GM10847 (cell line): ENCODE measurements around the gene KRT84.

ENCODE experiments used
- POLR2A ChIP-seq: IDR thresholded peaks from 2 replicates; pipeline ENCODE4 v1.6.1; 2011; ENCODE audit not compliant: insufficient read length; ENCODE audit errors: extremely low read depth

Gene KRT84

DNA sequence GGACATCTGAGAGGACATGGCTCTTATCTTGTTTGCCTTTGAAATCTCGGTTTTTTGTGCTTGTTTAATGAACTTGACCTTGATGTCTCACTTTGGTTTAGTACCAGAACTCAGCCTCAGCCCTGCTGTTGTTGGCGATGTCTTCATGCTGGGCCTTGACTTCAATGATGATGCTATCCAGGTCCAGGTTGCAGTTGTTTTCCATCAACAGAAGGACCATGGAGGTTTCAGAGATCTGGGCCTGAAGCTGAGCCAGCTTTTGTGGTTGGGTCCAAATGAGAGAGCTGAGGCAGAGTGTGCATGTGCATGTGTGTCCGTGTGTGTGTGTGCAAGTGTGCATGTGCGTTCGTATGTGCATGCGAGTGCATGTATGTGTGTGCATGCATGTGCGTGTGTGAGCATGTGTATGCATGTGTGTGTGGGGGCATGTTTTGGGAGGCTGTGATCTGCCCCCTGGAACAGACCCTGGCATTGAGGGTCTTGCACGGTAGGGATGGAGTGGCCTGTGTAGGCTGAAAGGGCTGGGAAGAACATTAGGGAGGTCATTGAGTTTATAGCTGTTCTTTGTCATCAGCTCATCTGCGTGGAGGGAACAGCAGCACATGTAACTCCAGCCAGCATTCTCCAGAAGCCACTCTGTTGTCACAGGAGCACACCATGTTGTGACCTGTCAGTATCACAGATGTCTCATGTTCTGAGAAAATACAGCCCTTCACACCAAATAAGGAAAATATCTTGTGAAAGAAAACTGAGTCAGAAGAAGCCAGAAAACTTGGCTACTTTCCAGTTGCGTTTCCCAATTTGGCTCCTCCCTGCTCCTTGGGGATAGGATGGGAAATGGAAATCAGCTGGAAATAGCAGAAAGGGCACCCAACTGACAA, 30.7 kb upstream of the KRT84 start:
- no peak for TF ChIP-seq POLR2A

- no peak for TF ChIP-seq POLR2A
Observed at GRCh38 chr12:52414936-52415335, 29.5 kb upstream of the KRT84 start.

GRCh38 chr12:52413782-52414345, 28.4 kb upstream of the KRT84 start:
- TF ChIP-seq POLR2A: no peak

GRCh38 chr12:52413202-52413601, 27.8 kb upstream of the KRT84 start:
- no peak for TF ChIP-seq POLR2A

- no peak for TF ChIP-seq POLR2A
Observed at GRCh38 chr12:52411815-52412214, 26.4 kb upstream of the KRT84 start.

- TF ChIP-seq POLR2A: no peak
Observed at GRCh38 chr12:52407918-52408317, 22.5 kb upstream of the KRT84 start.

- no peak for TF ChIP-seq POLR2A
Observed at GRCh38 chr12:52405922-52406385, 20.5 kb upstream of the KRT84 start, which contains the start of gene KRT82. TSS of gene KRT82 (minus strand) at chr12:52406335. CDS start at chr12:52406277, 58 bp downstream.

GRCh38 chr12:52404951-52405350, 19.5 kb upstream of the KRT84 start:
- TF ChIP-seq POLR2A: no peak

GRCh38 chr12:52403561-52403960, 18.1 kb upstream of the KRT84 start:
- TF ChIP-seq POLR2A: no peak

- no peak for TF ChIP-seq POLR2A
Observed at GRCh38 chr12:52402873-52403540, 17.6 kb upstream of the KRT84 start.

DNA sequence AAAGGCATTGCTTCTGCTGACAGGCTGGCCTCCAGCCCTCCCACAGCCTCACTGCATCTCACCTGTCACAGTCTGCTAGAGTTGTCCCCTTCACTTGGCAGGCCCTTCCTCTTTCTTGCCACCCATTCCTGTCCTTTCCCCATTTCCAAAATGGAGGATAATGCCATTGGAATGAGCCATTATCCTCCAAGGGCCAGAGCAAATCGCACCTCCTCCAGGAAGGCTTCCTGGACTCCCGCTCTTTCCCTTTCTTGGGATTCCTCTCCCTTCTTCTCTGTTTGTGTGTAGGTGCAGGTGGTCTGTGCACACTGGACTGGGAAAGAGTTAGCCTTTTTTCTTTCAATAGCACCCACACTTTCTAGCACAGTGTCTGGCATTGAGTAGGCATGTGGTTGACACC, 16.9 kb upstream of the KRT84 start:
- no peak for TF ChIP-seq POLR2A

DNA sequence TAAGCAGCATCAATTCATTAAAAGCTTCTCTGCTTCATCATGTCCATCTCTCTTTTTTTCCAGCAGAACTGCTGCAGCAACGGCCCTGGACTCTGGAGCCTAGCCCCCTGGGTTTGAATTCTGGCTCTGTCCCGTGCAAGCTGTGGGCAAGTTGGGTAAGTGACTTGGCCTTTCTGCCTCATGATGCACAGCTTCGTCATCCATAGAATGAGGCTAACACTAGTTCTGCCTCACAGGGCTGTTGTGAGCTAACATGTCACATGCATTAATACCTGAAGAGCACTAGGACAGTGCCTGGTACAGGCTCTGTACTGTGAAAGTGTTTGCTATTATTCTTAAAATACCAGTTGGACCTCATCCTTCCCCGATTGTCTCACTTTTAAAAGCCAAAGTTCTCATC, 16.5 kb upstream of the KRT84 start:
- TF ChIP-seq POLR2A: no peak

DNA sequence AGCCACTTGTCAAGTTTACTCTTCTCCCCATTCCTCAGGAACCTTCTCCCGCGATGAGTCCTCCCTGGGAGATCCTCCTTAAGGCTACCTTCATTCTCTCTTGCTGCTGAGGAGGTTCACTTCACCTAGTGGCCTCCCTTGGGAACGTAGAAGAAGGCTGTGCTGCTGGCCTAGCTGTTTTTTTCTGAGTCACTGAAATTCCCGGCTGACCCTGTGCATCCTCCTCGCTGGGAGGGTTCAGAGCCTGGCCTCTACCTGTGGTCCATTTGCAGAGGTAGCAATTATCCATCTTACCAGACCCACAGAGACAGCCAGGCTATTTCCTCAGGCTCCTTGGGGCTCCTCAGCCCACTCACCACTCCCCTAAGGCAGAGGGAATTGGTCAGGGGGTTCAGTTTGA, 16.1 kb upstream of the KRT84 start:
- no peak for TF ChIP-seq POLR2A

GRCh38 chr12:52400906-52401305, 15.5 kb upstream of the KRT84 start:
- no peak for TF ChIP-seq POLR2A

DNA sequence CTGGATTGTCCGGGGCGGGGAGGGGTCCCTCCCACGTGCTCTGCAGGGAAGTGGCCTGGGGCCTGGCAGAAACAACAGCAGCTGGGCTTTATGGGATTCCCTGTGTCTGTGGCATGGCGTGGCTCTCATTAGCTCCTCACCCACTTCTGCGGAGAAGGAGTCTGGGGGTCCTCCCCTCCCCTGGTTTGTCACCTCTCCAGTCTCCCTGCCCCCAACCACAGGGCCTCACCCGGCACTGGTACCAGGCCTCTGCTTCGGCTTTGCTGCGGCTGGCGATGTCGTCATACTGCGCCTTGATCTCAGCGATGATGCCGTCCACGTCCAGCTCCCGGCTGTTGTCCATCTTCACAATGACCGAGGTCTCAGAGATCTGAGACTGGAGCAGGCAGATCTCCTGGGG, 14.3 kb upstream of the KRT84 start:
- TF ChIP-seq POLR2A: no peak

- TF ChIP-seq POLR2A: no peak
Observed at GRCh38 chr12:52398176-52398575, 12.7 kb upstream of the KRT84 start.
